Measurements from ENCODE around the gene KRTAP4-11.
A peak's percentile ranks its signal among the peaks of the same experiment; 100 is the strongest.

KRTAP4-11 gene

GRCh38 chr17:41150026-41150425 lies 31.9 kb upstream of the KRTAP4-11 start:
- Histone ChIP-seq H3K4me1 (ENCODE audit: control insufficient read depth, insufficient read depth, low read length) (no peaks in the 10 kb centered on the region), H3K4me3 (ENCODE audit: low read depth, low read length) (no peak overlapping the region), H3K36me3 (ENCODE audit: control insufficient read depth in 2 of 2, insufficient read depth in 1 of 2, low read length in 2 of 2) (no peaks in the 10 kb centered on the region), H3K27ac (ENCODE audit: extremely low read depth, low read depth, low read length) (no peak overlapping the region), H3K9me3 (ENCODE audit: control insufficient read depth, insufficient read depth, low read depth, low read length) (no peaks in the 10 kb centered on the region)
- ChIA-PET CTCF (interaction anchor here (0.9 kb wide), 1 partner anchor 499 kb away, joined by 3 read pairs; no protein-coding TSS in a partner anchor), POLR2A (no interaction called here)
- TF ChIP-seq PRDM1 (tag by site-specific recombination; IDR thresholded peaks at IDR 0.05) (no peak), KLF16 (tag by site-specific recombination; IDR thresholded peaks at IDR 0.05) (no peak), ZNF416 (tag by site-specific recombination; IDR thresholded peaks at IDR 0.05) (no peak), SP2 (tag by site-specific recombination; IDR thresholded peaks at IDR 0.05) (no peak), ZNF23 (tag by site-specific recombination; IDR thresholded peaks at IDR 0.05; ENCODE audit: borderline replicate concordance) (no peak), OVOL3 (tag by site-specific recombination; IDR thresholded peaks at IDR 0.05) (no peak), ZBTB7A (tag by site-specific recombination; IDR thresholded peaks at IDR 0.05; ENCODE audit: low read depth) (no peak), YY1 (tag by site-specific recombination; IDR thresholded peaks at IDR 0.05) (no peak), ZNF449 (tag by site-specific recombination; IDR thresholded peaks at IDR 0.05) (no peak), ZNF513 (tag by site-specific recombination; IDR thresholded peaks at IDR 0.05) (no peak), GLI4 (tag by site-specific recombination; IDR thresholded peaks at IDR 0.05) (no peak)

- CTCF ChIA-PET = no interaction called here
- Histone ChIP-seq H3K4me3 (ENCODE audit: low read depth, low read length) (no peak within 1 kb of the TSS), H3K36me3 (ENCODE audit: control insufficient read depth in 2 of 2, insufficient read depth in 1 of 2, low read length in 2 of 2) (no peaks in the 10 kb centered on the region), H3K9me3 (ENCODE audit: control insufficient read depth, insufficient read depth, low read depth, low read length) (no peaks in the 10 kb centered on the region), H3K4me1 (ENCODE audit: control insufficient read depth, insufficient read depth, low read length) (no peaks in the 10 kb centered on the region), H3K27ac (ENCODE audit: extremely low read depth, low read depth, low read length) (no peak within 1 kb of the TSS)
- POLR2A ChIA-PET = no interaction called here
- TF ChIP-seq ZNF266 (tag by site-specific recombination; IDR thresholded peaks at IDR 0.05; ENCODE audit: low read depth) = no peak
- TF ChIP-seq SCRT1 (tag by site-specific recombination; IDR thresholded peaks at IDR 0.05; ENCODE audit: borderline replicate concordance) = 0 out of 2 replicates have a peak, but pooled peaks have one; percentile 12
- TF ChIP-seq ZNF239 (tag by site-specific recombination; IDR thresholded peaks at IDR 0.05) = no peak
- no peak for TF ChIP-seq ZNF510 (tag by site-specific recombination; IDR thresholded peaks at IDR 0.05; ENCODE audit: insufficient replicate concordance)
- TF ChIP-seq ZNF629 (tag by site-specific recombination; IDR thresholded peaks at IDR 0.05) = no peak
- TF ChIP-seq ZNF48 (tag by site-specific recombination; IDR thresholded peaks at IDR 0.05) = no peak
- TF ChIP-seq ZIC2 (tag by site-specific recombination; IDR thresholded peaks at IDR 0.05) = 0 out of 2 replicates have a peak, but pooled peaks have one; percentile 5
- no peak for TF ChIP-seq ZFP41 (tag by site-specific recombination; IDR thresholded peaks at IDR 0.05; ENCODE audit: borderline replicate concordance)
- no peak for TF ChIP-seq ZNF785 (tag by site-specific recombination; IDR thresholded peaks at IDR 0.05)
- peak; percentile 74 for TF ChIP-seq REST (tag by site-specific recombination; IDR thresholded peaks at IDR 0.05)
- no peak for TF ChIP-seq ZBTB26 (tag by site-specific recombination; optimal IDR thresholded peaks at IDR 0.05)
- TF ChIP-seq ZNF473 (tag by site-specific recombination; IDR thresholded peaks at IDR 0.05) = no peak
- TF ChIP-seq ZNF398 (tag by site-specific recombination; IDR thresholded peaks at IDR 0.05) = no peak
- TF ChIP-seq HOXD13 (CRISPR knock-in tag; IDR thresholded peaks at IDR 0.05; ENCODE audit: borderline replicate concordance) = no peak
- TF ChIP-seq ZNF654 (tag by site-specific recombination; IDR thresholded peaks at IDR 0.05; ENCODE audit: low read depth) = no peak
- TF ChIP-seq ZNF488 (tag by site-specific recombination; IDR thresholded peaks at IDR 0.05) = no peak
Measured at GRCh38 chr17:41149652-41149985, 31.4 kb upstream of the KRTAP4-11 start, which contains the start of gene KRTAP4-5. TSS of gene KRTAP4-5 (minus strand) at chr17:41149825. CDS start at chr17:41149767, 58 bp downstream.

Data from HEK293 (cell line).